GM12892 (cell line): ENCODE measurements around the gene INPP5A. TPM values are rescaled to one million over a fixed set of nuclear protein-coding genes. Genes with fewer than 3 reads are reported as not detected.
A peak's percentile ranks its signal among the peaks of the same experiment; 100 is the strongest.
"Not testable (repeated sequence)": the region's sequence is repeated elsewhere in the genome, so short reads cannot be mapped to it uniquely, and the experiment has no call there.

Experiments
- DNase-seq: peaks from one replicate; pipeline ENCODE4 v3.0.0; 2011; ENCODE audit not compliant: insufficient read length
- FAIRE-seq: peaks from 2 replicates; lab custom pipeline; 2011; peaks lifted over from hg19 to GRCh38; lab: Jason Lieb, UNC
- POLR2A ChIP-seq: IDR thresholded peaks from 2 replicates; pipeline ENCODE4 v1.6.1; 2011; ENCODE audit warnings: low read depth, low read length, control low read depth
- POLR2AphosphoS5 ChIP-seq: IDR thresholded peaks from 2 replicates; pipeline ENCODE4 v1.6.1; 2011; ENCODE audit warnings: low read depth, low read length, control low read depth
- TAF1 ChIP-seq: IDR thresholded peaks from 2 replicates; pipeline ENCODE4 v1.6.1; 2011; ENCODE audit warnings: low read depth, mild to moderate bottlenecking, control low read depth, low read length, borderline replicate concordance
- polyA plus RNA-seq: library from polyadenylated mRNA; unstranded; fragments of >200 nt; gene quantifications from one replicate; pipeline ENCODE4 v1.2.1, GENCODE V29; 2012; ENCODE audit warnings: missing spikeins, inconsistent platforms; ENCODE audit not compliant: missing spikeins

Gene INPP5A, protein sequence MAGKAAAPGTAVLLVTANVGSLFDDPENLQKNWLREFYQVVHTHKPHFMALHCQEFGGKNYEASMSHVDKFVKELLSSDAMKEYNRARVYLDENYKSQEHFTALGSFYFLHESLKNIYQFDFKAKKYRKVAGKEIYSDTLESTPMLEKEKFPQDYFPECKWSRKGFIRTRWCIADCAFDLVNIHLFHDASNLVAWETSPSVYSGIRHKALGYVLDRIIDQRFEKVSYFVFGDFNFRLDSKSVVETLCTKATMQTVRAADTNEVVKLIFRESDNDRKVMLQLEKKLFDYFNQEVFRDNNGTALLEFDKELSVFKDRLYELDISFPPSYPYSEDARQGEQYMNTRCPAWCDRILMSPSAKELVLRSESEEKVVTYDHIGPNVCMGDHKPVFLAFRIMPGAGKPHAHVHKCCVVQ
- polyA plus RNA-seq: 3.6 TPM

DNA sequence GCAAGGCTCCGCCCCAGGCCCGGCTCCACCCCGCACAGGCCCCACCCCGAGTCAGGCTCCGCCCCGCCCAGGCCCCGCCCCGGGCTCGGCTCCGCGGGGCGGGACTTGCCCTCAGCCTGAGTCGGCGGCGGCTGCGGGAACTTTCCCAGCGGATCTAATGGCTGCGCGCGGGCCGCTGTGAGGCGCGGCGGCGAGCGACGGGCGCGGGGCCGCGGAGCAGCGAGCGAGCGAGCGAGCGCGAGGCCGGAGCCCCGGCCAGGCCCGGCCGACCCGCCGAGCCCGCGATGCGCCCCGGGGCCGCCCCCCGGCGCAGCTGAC is at the start of gene INPP5A:
Gene INPP5A, plus strand, starts transcription at position 104 of the 318 bp plus-strand sequence. CDS start 310 bp downstream, outside the sequence.
- TF ChIP-seq TAF1 (no peak), POLR2A (no peak), POLR2AphosphoS5 (no peak)
- no peak for FAIRE-seq
- no peak for DNase-seq

DNA sequence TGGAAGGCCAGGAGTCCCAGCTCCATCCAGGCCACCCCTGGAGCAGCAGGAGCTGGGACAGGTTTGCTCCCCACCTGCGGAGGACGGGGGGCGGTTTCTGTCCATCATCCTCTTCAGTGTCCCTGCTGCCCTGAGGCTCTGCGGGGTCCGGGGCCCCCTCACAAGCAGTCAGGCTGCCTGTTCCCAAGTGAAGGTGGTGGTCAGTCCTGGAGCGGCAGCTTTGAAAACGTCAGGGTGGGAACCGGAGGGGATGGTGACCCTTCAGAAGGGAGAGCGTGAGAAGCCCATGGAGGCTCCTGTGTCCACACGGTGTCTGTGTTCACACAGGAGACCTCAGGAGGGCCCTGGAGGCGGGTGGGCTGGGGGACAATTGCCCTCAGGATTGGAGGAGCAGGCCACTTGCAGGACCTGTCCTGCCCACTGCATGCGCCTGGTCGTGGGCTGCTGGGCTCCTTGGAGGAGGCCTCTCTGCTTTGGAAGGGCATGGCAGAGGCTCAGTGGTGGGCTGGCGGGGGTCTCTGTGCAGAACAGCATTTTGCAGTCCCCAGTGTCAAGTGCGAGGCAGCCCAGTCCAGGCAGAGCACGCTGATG is 49.3 kb upstream of the INPP5A start:
- DNase-seq: peak; percentile 5
- no peak for FAIRE-seq
- TF ChIP-seq POLR2AphosphoS5 (no peak), POLR2A (no peak), TAF1 (no peak)

DNA sequence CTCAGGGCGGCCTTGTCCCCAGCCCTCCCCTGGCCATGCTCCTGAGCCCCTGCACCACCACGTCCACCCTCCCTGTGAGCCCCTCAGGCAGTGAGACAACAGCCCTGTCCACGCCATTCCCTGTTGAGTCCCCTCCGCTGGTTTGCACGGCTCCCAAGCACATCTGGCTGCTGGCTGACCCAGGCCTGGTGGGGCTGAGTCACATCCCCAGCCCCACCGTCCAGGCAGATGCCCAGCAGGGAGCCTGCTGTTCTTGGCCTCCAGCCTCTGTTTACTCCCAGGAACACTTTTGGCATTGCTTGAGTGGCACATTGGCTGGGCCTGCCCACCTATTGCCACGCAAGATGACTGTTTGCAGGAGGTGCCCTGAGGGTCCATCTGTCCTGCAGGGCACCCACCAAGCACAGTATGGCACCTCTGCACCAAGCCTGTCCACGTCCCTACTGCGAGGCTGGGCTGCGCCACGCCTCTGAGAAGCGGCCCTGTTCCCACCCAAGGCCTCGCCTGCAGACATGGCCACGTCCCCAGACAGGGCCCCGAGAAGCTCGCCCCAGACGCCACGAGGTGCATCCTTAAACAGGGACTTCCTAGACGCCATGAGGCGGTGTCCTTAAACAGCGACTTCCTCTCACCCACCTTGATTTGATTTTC is 48.4 kb upstream of the INPP5A start:
- no peak for DNase-seq
- TF ChIP-seq POLR2AphosphoS5: no peak
- no peak for TF ChIP-seq TAF1
- no peak for TF ChIP-seq POLR2A
- FAIRE-seq: no peak

DNA sequence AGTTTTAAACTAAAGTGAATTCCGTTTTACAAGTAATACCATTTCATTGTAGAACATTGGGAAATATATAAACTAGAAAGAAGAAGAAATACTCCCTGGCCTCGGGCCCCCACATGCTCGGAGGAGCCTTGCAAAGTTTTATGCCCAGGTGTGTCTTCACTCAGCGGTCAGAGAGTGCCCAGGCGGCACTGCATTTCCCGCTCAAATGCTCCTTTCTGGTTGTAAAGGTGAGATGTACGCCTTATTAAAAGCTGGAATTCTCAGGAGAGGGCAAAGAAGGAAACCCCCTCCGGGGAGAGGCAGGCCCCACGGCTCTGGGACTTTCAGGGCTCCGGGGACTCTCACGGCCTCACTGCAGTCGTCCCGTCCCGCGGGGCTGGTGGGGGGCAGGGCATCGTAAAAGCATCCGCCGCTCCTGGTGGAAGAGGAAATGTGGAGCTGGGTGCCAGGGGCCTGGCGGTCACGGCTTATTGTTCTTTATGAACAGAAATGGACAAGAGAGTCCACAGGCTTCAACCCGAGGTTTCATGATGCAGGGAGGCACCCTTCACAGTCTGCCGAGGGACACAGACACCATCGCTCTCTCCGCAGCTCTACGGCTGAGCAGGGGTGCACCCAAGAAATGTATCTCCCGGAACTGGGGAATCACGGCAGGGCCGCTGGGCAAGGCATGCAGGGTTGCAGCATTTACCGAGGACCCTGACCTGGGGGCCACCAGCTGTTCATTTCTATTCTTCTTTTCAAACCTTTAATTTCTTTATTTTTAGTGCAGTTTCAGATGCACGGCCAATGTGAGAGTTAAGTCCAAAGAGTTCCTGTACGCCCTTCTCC is 47.7 kb upstream of the INPP5A start:
- TF ChIP-seq POLR2A (no peak), POLR2AphosphoS5 (no peak)
- FAIRE-seq: no peak
- no peak for DNase-seq

DNA sequence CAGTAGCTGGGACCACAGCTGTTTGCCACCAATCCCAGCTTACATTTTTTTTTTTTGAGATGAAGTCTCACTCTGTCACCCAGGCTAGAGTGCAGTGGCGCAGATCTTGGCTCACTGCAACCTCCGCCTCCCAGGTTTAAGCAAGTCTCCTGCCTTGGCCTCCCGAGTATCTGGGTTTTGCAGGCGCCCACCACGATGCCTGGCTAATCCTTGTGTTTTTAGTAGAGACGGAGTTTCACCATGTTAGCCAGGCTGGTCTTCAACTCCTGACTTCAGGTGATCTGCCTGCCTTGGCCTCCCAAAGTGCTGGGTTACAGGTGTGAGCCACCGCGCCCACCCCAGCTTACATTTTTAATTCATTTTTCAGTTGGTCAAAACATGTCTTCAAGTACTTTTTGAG is 46.1 kb upstream of the INPP5A start:
- FAIRE-seq: not testable (repeated sequence)

DNA sequence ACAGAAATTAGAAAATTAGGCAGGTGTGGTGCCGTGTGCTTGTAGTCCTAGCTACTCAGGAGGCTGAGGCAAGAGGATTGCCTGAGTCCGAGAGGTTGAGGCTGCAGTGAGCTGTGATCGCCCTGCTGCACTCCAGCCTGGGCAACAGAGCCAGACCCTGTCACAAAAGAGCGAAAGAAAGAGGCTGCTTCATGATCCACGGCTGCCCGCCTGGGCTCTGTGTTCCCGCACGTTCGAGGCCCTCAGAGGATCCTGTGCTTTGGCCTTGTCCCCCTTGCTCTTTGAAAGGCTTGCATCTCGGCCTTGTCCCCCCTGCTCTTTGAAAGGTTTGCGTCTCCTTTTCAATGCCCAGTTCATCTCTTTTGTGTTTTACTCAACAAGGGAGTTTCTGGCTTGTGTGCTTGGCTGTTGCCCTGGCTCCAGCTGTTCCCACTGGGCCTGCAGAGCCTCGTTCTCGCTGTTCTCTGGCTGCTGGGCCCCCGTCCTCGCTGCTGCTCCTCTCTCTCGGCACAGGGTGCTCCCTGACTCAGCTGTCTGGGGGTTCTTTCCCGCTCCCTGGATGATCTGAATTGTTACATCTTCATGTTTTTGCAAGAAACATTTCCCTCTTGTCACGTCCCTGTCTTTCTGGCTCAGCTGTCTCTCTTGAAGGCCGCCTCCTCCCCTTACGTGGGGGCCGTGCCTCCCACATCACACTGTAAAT is 45.1 kb upstream of the INPP5A start:
- no peak for TF ChIP-seq TAF1
- TF ChIP-seq POLR2A: no peak
- TF ChIP-seq POLR2AphosphoS5: no peak
- no peak for FAIRE-seq

More for the DNA sequence above, 46.1 kb upstream of the INPP5A start:
- DNase-seq: not testable (repeated sequence)

DNA sequence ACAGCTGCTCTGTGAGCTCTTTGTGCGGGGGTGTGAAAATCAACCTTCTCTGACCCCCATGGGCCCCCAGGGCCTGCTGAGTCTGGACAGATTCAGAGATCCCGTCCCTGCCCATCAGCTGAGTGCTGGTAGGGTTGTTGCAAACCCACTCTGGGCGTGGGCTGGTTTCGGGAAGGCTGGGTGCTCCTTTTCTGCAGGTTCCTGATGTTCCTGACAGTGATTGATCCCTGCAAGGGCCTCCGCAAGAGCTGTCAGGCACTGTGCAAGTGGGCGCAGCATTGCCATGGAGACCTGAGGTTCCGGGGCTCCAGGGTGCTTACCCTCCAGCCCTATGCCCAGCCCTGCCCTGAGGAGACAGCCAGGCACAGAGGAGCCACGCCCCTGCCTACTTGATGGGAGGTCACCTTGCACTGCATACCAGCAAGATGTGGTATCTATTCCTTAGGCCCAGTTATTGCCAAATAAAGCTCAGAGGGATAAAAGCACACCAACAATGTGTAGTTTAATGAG is 44.3 kb upstream of the INPP5A start:
- FAIRE-seq: no peak
- no peak for TF ChIP-seq TAF1
- no peak for TF ChIP-seq POLR2AphosphoS5
- TF ChIP-seq POLR2A: no peak

More for the DNA sequence above, 45.1 kb upstream of the INPP5A start:
- no peak for DNase-seq

DNA sequence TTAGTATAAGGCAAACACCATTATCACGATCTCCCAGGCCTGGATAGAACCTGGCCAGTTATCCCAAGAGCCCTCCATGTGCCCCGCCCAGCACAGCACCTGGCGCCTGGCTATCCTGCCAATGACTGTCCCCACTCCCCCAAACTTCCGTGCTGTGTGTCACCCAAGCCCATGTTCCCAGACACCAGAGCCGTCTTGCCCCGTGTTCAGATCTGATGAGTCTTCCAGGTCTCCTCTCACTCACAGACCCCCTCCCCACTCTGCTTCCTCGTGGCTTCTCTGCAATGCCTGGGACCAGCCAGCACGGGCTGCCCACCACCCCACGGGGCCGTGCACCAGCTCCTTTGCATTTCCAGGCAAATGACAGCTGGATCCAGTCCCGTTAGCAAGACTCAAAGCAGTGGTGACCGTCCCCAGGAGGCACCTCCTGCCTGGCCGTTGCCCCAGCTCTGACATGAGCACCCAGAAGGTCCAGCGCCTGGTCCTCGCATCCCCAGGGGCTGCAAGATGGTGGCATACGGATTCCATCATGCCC is 43.8 kb upstream of the INPP5A start:
- FAIRE-seq: no peak
- DNase-seq: no peak
- TF ChIP-seq TAF1 (no peak), POLR2AphosphoS5 (no peak), POLR2A (no peak)

More for the DNA sequence above, 44.3 kb upstream of the INPP5A start:
- no peak for DNase-seq

DNA sequence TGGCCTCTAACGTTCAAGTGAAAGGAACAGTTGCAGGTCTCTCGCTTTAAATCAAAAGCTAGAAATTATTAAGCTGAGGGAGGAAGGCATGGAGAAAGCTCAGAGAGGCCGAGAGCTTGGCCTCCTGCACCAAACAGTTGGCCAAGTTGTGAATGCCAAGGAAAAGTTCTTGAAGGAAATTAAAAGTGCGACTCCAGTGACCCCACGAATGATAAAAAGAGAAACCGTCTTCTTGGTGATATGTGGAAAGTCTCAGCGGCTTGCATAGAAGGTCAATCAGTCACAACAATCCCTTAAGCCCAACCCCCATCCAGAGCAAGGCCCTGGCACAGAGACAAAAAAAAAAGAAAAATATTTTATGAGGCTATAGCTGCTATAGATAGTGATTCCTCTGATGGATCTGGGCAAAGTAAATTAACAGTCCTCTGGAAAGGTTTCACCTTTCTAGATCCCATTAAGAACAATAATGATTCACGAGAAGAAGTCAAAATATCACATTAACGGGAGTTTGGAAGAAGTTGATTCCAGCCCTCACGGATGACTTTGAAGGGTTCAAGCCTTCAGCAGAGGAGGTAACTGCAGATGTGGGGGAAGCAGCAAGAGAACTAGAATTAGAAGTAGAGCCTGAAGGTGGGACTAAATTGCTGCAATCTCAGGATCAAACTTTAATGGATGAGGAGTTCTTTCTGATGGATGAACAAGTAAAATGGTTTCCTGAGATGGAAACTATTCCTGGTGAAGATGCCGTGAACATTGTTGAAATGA is 42.5 kb upstream of the INPP5A start:
- no peak for TF ChIP-seq POLR2AphosphoS5
- no peak for TF ChIP-seq POLR2A
- no peak for TF ChIP-seq TAF1

DNA sequence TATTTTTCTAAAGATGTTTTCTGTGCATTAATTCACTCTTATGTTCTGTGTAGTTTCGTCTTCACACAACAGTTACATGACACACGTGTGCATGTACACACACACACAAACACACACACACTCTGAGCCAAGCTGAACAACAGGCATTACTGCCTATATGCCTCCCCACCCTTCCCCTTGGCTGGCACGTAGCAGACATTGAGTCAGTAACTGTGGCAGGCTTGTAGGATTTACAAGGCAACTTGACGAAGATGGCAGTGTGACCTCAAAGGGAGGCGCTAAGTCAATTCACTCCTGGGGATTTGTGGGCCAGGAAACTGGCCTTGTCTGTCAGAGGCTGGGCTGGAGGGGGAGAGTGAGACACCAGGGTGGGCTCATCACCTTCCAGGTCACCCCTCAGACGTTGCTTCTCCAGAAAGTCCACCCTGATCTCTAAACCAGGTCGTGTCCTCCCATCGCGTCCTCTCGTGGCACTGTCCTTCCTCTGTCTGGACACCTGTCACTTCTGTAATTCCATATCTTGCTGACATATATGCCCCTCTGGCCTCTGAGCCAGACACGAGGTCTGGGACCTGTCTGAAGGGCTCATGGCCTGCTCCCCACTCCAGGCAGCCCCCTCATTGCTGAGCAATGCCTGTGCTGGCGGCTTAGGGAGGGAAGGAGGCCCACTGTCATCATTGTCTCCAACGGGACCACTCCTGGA is 41.1 kb upstream of the INPP5A start:
- no peak for FAIRE-seq
- DNase-seq: no peak
- TF ChIP-seq TAF1 (no peak), POLR2AphosphoS5 (no peak), POLR2A (no peak)

More for the DNA sequence above, 42.5 kb upstream of the INPP5A start:
- DNase-seq: no peak
- FAIRE-seq: no peak
